ENCODE results near the gene CLDN1.

The CLDN1 gene

GRCh38 chr3:190309414-190309813 is 12.8 kb downstream of the CLDN1 start:
- no peak for DNase-seq
- Histone ChIP-seq H3K18ac (ENCODE audit: low read length) (no peak overlapping the region), H3K79me1 (ENCODE audit: low read length) (no peaks in the 10 kb centered on the region), H2AK5ac (ENCODE audit: low read length) (no peak overlapping the region), H3K4me3 (ENCODE audit: low read depth, low read length) (no peak overlapping the region), H3K4ac (ENCODE audit: low read depth, low read length) (no peak overlapping the region), H3K4me1 (ENCODE audit: control insufficient read depth in 1 of 2, insufficient read depth in 2 of 2, low read length in 2 of 2) (no peaks in the 10 kb centered on the region), H4K91ac (ENCODE audit: low read depth, low read length) (no peak overlapping the region), H3K27ac (ENCODE audit: low read depth, low read length) (no peak overlapping the region), H3K9ac (ENCODE audit: low read length) (no peak overlapping the region), H3K9me3 (ENCODE audit: insufficient read depth, low read depth, low read length) (no peaks in the 10 kb centered on the region), H3K4me2 (ENCODE audit: low read length) (no peak overlapping the region), H2BK120ac (ENCODE audit: insufficient read depth, low read length, poor library complexity) (no peak overlapping the region), H3K27me3 (ENCODE audit: insufficient read depth, low read length) (no peaks in the 10 kb centered on the region), H2BK5ac (ENCODE audit: low read depth, low read length, poor library complexity) (no peak overlapping the region), H4K12ac (ENCODE audit: low read depth, low read length) (no peak overlapping the region), H3K36me3 (ENCODE audit: control insufficient read depth in 1 of 2, insufficient read depth in 2 of 2, low read length in 2 of 2) (no peaks in the 10 kb centered on the region), H3K79me2 (ENCODE audit: control insufficient read depth, insufficient read depth, low read length, poor library complexity) (no peaks in the 10 kb centered on the region), H3K23ac (ENCODE audit: low read length) (no peak overlapping the region), H4K8ac (ENCODE audit: low read depth, low read length) (no peak overlapping the region), H2BK12ac (ENCODE audit: low read length) (no peak overlapping the region), H3K14ac (ENCODE audit: low read length) (no peak overlapping the region), H2AFZ (ENCODE audit: insufficient read depth, low read length, poor library complexity) (no peak overlapping the region)
- WGBS (ENCODE audit: extremely low coverage, insufficient coverage, insufficient read length), result no CpG with 5 or more reads among the region's 3 CpGs

- Histone ChIP-seq H4K91ac (ENCODE audit: low read depth, low read length) (no peak overlapping the region), H4K8ac (ENCODE audit: low read depth, low read length) (no peak overlapping the region), H3K4me1 (ENCODE audit: control insufficient read depth in 1 of 2, insufficient read depth in 2 of 2, low read length in 2 of 2) (no peaks in the 10 kb centered on the region), H3K9ac (ENCODE audit: low read length) (no peak overlapping the region), H2AK5ac (ENCODE audit: low read length) (no peak overlapping the region), H2BK5ac (ENCODE audit: low read depth, low read length, poor library complexity) (no peak overlapping the region), H2BK12ac (ENCODE audit: low read length) (no peak overlapping the region), H3K9me3 (ENCODE audit: insufficient read depth, low read depth, low read length) (no peaks in the 10 kb centered on the region), H3K23ac (ENCODE audit: low read length) (no peak overlapping the region), H2BK120ac (ENCODE audit: insufficient read depth, low read length, poor library complexity) (no peak overlapping the region), H2AFZ (ENCODE audit: insufficient read depth, low read length, poor library complexity) (no peak overlapping the region), H3K18ac (ENCODE audit: low read length) (no peak overlapping the region), H3K4me2 (ENCODE audit: low read length) (no peak overlapping the region), H3K14ac (ENCODE audit: low read length) (no peak overlapping the region), H4K12ac (ENCODE audit: low read depth, low read length) (no peak overlapping the region), H3K79me1 (ENCODE audit: low read length) (no peaks in the 10 kb centered on the region), H3K36me3 (ENCODE audit: control insufficient read depth in 1 of 2, insufficient read depth in 2 of 2, low read length in 2 of 2) (no peaks in the 10 kb centered on the region), H3K27ac (ENCODE audit: low read depth, low read length) (no peak overlapping the region), H3K27me3 (ENCODE audit: insufficient read depth, low read length) (no peaks in the 10 kb centered on the region), H3K79me2 (ENCODE audit: control insufficient read depth, insufficient read depth, low read length, poor library complexity) (no peaks in the 10 kb centered on the region), H3K4ac (ENCODE audit: low read depth, low read length) (no peak overlapping the region), H3K4me3 (ENCODE audit: low read depth, low read length) (no peak overlapping the region)
- no peak for DNase-seq
- WGBS (ENCODE audit: extremely low coverage, insufficient coverage, insufficient read length), result no CpG with 5 or more reads among the region's 5 CpGs
Measured at GRCh38 chr3:190308154-190308553, 14.1 kb downstream of the CLDN1 start.

- H2BK5ac ChIP-seq (ENCODE audit: low read depth, low read length, poor library complexity), result no peak overlapping the region
- DNase-seq, result no peak
- no peak overlapping the region for H3K18ac ChIP-seq (ENCODE audit: low read length)
- H2BK12ac ChIP-seq (ENCODE audit: low read length), result no peak overlapping the region
- no peak overlapping the region for H3K27ac ChIP-seq (ENCODE audit: low read depth, low read length)
- no peak overlapping the region for H3K23ac ChIP-seq (ENCODE audit: low read length)
- H3K79me1 ChIP-seq (ENCODE audit: low read length), result no peaks in the 10 kb centered on the region
- H3K4ac ChIP-seq (ENCODE audit: low read depth, low read length), result no peak overlapping the region
- H2BK120ac ChIP-seq (ENCODE audit: insufficient read depth, low read length, poor library complexity), result no peak overlapping the region
- no peak overlapping the region for H3K9ac ChIP-seq (ENCODE audit: low read length)
- H3K14ac ChIP-seq (ENCODE audit: low read length), result no peak overlapping the region
- H3K9me3 ChIP-seq (ENCODE audit: insufficient read depth, low read depth, low read length), result no peaks in the 10 kb centered on the region
- no peak overlapping the region for H2AK5ac ChIP-seq (ENCODE audit: low read length)
- no CpG with 5 or more reads among the region's 1 CpG for WGBS (ENCODE audit: extremely low coverage, insufficient coverage, insufficient read length)
- H3K4me1 ChIP-seq (ENCODE audit: control insufficient read depth in 1 of 2, insufficient read depth in 2 of 2, low read length in 2 of 2), result no peaks in the 10 kb centered on the region
- no peaks in the 10 kb centered on the region for H3K36me3 ChIP-seq (ENCODE audit: control insufficient read depth in 1 of 2, insufficient read depth in 2 of 2, low read length in 2 of 2)
- no peaks in the 10 kb centered on the region for H3K27me3 ChIP-seq (ENCODE audit: insufficient read depth, low read length)
- H3K4me2 ChIP-seq (ENCODE audit: low read length), result no peak overlapping the region
- H3K4me3 ChIP-seq (ENCODE audit: low read depth, low read length), result no peak overlapping the region
- no peak overlapping the region for H4K12ac ChIP-seq (ENCODE audit: low read depth, low read length)
- no peak overlapping the region for H4K8ac ChIP-seq (ENCODE audit: low read depth, low read length)
- no peaks in the 10 kb centered on the region for H3K79me2 ChIP-seq (ENCODE audit: control insufficient read depth, insufficient read depth, low read length, poor library complexity)
- no peak overlapping the region for H4K91ac ChIP-seq (ENCODE audit: low read depth, low read length)
- no peak overlapping the region for H2AFZ ChIP-seq (ENCODE audit: insufficient read depth, low read length, poor library complexity)
Measured at GRCh38 chr3:190307164-190307545, 15.1 kb downstream of the CLDN1 start.

- no peak overlapping the region for H2BK5ac ChIP-seq (ENCODE audit: low read depth, low read length, poor library complexity)
- H3K4me1 ChIP-seq (ENCODE audit: control insufficient read depth in 1 of 2, insufficient read depth in 2 of 2, low read length in 2 of 2), result no peaks in the 10 kb centered on the region
- H3K9me3 ChIP-seq (ENCODE audit: insufficient read depth, low read depth, low read length), result no peaks in the 10 kb centered on the region
- no peak overlapping the region for H3K9ac ChIP-seq (ENCODE audit: low read length)
- H3K18ac ChIP-seq (ENCODE audit: low read length), result no peak overlapping the region
- H4K8ac ChIP-seq (ENCODE audit: low read depth, low read length), result no peak overlapping the region
- no peaks in the 10 kb centered on the region for H3K79me1 ChIP-seq (ENCODE audit: low read length)
- H3K4me2 ChIP-seq (ENCODE audit: low read length), result no peak overlapping the region
- H3K79me2 ChIP-seq (ENCODE audit: control insufficient read depth, insufficient read depth, low read length, poor library complexity), result no peaks in the 10 kb centered on the region
- no peak overlapping the region for H2BK12ac ChIP-seq (ENCODE audit: low read length)
- no peak overlapping the region for H2BK120ac ChIP-seq (ENCODE audit: insufficient read depth, low read length, poor library complexity)
- no peaks in the 10 kb centered on the region for H3K36me3 ChIP-seq (ENCODE audit: control insufficient read depth in 1 of 2, insufficient read depth in 2 of 2, low read length in 2 of 2)
- no peaks in the 10 kb centered on the region for H3K27me3 ChIP-seq (ENCODE audit: insufficient read depth, low read length)
- no CpG with 5 or more reads among the region's 4 CpGs for WGBS (ENCODE audit: extremely low coverage, insufficient coverage, insufficient read length)
- no peak overlapping the region for H4K12ac ChIP-seq (ENCODE audit: low read depth, low read length)
- H3K23ac ChIP-seq (ENCODE audit: low read length), result no peak overlapping the region
- H2AK5ac ChIP-seq (ENCODE audit: low read length), result no peak overlapping the region
- H4K91ac ChIP-seq (ENCODE audit: low read depth, low read length), result no peak overlapping the region
- DNase-seq, result peak in 1 of 2 donors; percentile 6
- H3K4ac ChIP-seq (ENCODE audit: low read depth, low read length), result no peak overlapping the region
- H2AFZ ChIP-seq (ENCODE audit: insufficient read depth, low read length, poor library complexity), result no peak overlapping the region
- H3K4me3 ChIP-seq (ENCODE audit: low read depth, low read length), result no peak overlapping the region
- no peak overlapping the region for H3K14ac ChIP-seq (ENCODE audit: low read length)
- peak overlapping the region; percentile 30 for H3K27ac ChIP-seq (ENCODE audit: low read depth, low read length)
Measured at GRCh38 chr3:190306513-190307163, 15.6 kb downstream of the CLDN1 start.

All from trophoblast cell (in vitro differentiated cells and primary cell).